OCI-LY7 (cell line): ENCODE data around the gene PNLDC1.

ENCODE experiments used
- CTCF ChIP-seq: fragments of 200-600 bp; sonication (generic); conservative IDR thresholded peaks from 2 replicates; pipeline ENCODE4 v1.5.1; 2014; ENCODE audit warnings: mild to moderate bottlenecking, antibody characterized with exemption, low read length, moderate library complexity, mixed read lengths
- EZH2phosphoT487 ChIP-seq: fragments of 200-600 bp; sonication (generic); IDR thresholded peaks from 2 replicates; pipeline ENCODE4 v1.6.1; 2018; ENCODE audit warnings: low read depth, borderline replicate concordance, mild to moderate bottlenecking, mixed run types, antibody characterized with exemption, low read length, moderate library complexity, mixed read lengths

GRCh38 chr6:159832946-159833345 lies 32.9 kb downstream of the PNLDC1 start:
- TF ChIP-seq CTCF (peak; percentile 25; the same call in 1 of the 2 replicates), EZH2phosphoT487 (no peak)
